ENCODE measurements around the gene PNPLA4.

DNA sequence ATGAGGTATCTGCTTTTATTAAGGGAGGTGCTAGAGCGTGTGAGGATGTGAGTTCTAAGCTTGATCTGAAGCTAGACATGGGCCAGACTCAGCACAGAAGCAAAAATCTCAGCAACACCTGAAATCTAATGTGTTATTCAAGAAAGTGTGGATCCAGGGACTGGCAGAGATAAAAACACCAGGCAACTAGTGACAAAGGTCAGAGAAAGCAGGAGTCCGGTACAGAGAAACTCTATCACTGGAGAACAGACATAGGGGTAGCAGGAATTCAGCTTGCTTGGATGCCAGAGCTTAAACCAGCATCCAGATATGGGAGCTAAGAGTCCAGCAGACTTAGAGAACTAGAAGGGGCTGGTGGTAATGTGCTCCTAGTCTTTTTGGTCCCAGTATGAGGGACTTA, 50.3 kb downstream of the PNPLA4 start:
- TF ChIP-seq, protein P1, sequence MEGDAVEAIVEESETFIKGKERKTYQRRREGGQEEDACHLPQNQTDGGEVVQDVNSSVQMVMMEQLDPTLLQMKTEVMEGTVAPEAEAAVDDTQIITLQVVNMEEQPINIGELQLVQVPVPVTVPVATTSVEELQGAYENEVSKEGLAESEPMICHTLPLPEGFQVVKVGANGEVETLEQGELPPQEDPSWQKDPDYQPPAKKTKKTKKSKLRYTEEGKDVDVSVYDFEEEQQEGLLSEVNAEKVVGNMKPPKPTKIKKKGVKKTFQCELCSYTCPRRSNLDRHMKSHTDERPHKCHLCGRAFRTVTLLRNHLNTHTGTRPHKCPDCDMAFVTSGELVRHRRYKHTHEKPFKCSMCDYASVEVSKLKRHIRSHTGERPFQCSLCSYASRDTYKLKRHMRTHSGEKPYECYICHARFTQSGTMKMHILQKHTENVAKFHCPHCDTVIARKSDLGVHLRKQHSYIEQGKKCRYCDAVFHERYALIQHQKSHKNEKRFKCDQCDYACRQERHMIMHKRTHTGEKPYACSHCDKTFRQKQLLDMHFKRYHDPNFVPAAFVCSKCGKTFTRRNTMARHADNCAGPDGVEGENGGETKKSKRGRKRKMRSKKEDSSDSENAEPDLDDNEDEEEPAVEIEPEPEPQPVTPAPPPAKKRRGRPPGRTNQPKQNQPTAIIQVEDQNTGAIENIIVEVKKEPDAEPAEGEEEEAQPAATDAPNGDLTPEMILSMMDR (IDR thresholded peaks at IDR 0.05), result no peak
- no peak for TF ChIP-seq POLR2A (IDR thresholded peaks at IDR 0.05)
